Psoas muscle (tissue), 8 donors: Measurements from ENCODE around the gene POLN. TPM values are rescaled to one million over a fixed set of nuclear protein-coding genes. Genes with fewer than 3 reads are reported as not detected.
"Not testable (repeated sequence)": the region's sequence is repeated elsewhere in the genome, so short reads cannot be mapped to it uniquely, and the experiment has no call there.

Experiments used
- ATAC-seq, 4 donors: fragments of 200-7000 bp; cut with Tn5 transposase; one replicate each; pipeline ENCODE4 v1.9.1; 2020; ENCODE audit warnings: moderate library complexity in 3 of 4, mild to moderate bottlenecking in 2 of 4
- DNase-seq, 2 donors: peaks; one replicate each; pipeline ENCODE4 v3.0.0-alpha.2; 2020
- H3K27ac ChIP-seq: fragments of 200-600 bp; one replicate; pipeline ENCODE4 v1.8.0; 2022
- H3K27me3 ChIP-seq, 3 donors: fragments of 200-600 bp in 1 of 3; one replicate each; pipeline versions ENCODE4 v1.6.1 to v1.8.0; 2013 to 2022; ENCODE audit warnings: low read length in 2 of 3, mild to moderate bottlenecking in 2 of 3, moderate library complexity in 1 of 3; ENCODE audit not compliant: insufficient read depth in 3 of 3
- H3K36me3 ChIP-seq, 2 donors: fragments of 200-600 bp in 1 of 2; one replicate each; pipeline versions ENCODE4 v1.6.1 to v1.8.0; 2013 to 2022; ENCODE audit warnings: low read depth in 1 of 2, mild to moderate bottlenecking in 1 of 2, moderate library complexity in 1 of 2; ENCODE audit not compliant: insufficient read depth in 1 of 2
- H3K4me1 ChIP-seq: fragments of 200-600 bp; one replicate; pipeline ENCODE4 v1.8.0; 2022
- H3K4me3 ChIP-seq: fragments of 200-600 bp; one replicate; pipeline ENCODE4 v1.8.0; 2022; ENCODE audit warnings: mild to moderate bottlenecking
- H3K9me3 ChIP-seq: fragments of 200-600 bp; one replicate; pipeline ENCODE4 v1.8.0; 2022
- WGBS, 3 donors: extraction: QIAGEN DNeasy Blood & Tissue Kit; methylation state at CpG; one replicate each; pipeline versions ENCODE4 v1.1.6 to v1.1.7; 2013; 5-methylcytosine and 5-hydroxymethylcytosine counted together
- intact Hi-C, 2 donors: fragments of 100-400 bp; cut with DNase I; formaldehyde crosslinking; loops; one replicate each; pipeline versions ENCODE4 v1.11.0 to v1.14.2; 2022
- polyA plus RNA-seq, 3 donors: library from polyadenylated mRNA; stranded (reverse); fragments of 200-250 nt; gene quantifications; one replicate each; pipeline ENCODE4 v1.2.3, GENCODE V29; 2013
- total RNA-seq, 4 donors: library from RNA; stranded (reverse); fragmentation: NEBNext Ultra II Directional in 2 of 4; extraction: Animal tissue kit (Norgen Biotek cat#: 25700) in 2 of 4; gene quantifications; one replicate each; pipeline versions ENCODE4 v1.2.1 to v1.2.4, GENCODE V29; 2021 to 2023
- TF ChIP-seq, protein P1 (sequence below): fragments of 200-600 bp; IDR thresholded peaks from one replicate; pipeline ENCODE4 v1.8.0; 2022; ENCODE audit warnings: antibody characterized with exemption
- donor health status: healthy with polysubstance abuse.
- donor health status: DM: no; HTN: no; CAD: no; lungs with moderate emphysema.
- donor health status: Bipolar disorder and iron deficiency.
- donor health status: healthy.
- donor health status: DM: yes; HTN: yes; CAD: no.
- donor health status: DM: no; HTN: no; CAD: no.
- donor health status: DM: no; HTN: no; CAD: no.
- donor health status: DM: yes; HTN: yes; CAD: no.

Gene POLN
- total and polyA plus RNA-seq, 7 donors: 0.44 to 3.0 (median 0.95) TPM

DNA sequence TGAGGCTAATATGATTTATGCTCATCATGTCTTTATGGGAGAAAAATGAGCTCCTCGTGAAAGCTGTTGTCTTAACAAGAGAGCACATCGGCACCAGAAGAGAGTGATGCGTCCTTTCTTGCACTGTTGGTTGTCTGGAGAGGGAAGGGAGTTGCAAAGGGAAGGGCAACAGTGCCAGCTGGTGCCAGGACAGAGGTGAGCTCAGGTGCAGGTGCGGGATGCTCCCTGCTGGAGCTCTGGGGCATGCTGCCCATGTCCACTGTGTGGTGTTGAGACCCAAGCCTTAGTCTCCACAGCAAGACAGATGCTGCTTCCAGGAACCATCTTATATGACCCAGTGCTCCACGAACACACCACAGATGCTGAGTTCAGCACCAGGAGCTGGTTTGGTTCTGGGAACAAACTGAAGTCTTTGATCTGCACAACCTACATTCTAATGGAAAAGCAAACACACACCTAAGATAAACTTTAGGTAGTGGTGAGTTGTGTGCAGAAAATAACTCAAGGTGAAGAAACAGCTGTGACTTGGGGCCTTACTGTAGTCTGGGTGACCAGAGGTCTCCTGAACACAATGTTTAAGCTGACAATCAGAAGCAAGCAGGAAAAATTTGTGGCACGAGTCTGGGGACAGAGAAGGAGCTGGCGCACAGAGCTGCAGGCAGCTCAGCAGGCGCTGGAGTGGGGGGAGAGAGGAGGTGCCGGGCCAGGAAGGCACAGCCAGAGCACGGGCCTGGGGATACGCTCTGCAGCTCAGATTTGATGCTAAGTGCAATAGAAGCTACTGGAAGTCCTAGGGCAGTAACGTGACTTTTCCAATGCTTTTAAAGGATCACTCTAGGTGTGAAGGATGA, 73.2 kb downstream of the POLN start:
- no peak for ATAC-seq
- 85 to 87% (median 86%) methylated on average over 12 of the region's 12 CpGs for WGBS, 3 donors
- TF ChIP-seq, protein P1, sequence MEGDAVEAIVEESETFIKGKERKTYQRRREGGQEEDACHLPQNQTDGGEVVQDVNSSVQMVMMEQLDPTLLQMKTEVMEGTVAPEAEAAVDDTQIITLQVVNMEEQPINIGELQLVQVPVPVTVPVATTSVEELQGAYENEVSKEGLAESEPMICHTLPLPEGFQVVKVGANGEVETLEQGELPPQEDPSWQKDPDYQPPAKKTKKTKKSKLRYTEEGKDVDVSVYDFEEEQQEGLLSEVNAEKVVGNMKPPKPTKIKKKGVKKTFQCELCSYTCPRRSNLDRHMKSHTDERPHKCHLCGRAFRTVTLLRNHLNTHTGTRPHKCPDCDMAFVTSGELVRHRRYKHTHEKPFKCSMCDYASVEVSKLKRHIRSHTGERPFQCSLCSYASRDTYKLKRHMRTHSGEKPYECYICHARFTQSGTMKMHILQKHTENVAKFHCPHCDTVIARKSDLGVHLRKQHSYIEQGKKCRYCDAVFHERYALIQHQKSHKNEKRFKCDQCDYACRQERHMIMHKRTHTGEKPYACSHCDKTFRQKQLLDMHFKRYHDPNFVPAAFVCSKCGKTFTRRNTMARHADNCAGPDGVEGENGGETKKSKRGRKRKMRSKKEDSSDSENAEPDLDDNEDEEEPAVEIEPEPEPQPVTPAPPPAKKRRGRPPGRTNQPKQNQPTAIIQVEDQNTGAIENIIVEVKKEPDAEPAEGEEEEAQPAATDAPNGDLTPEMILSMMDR: no peak
- DNase-seq: no peak
- H3K27ac ChIP-seq: no peak overlapping the region
- H3K27me3 ChIP-seq: no peaks in the 10 kb centered on the region
- no peaks in the 10 kb centered on the region for H3K9me3 ChIP-seq
- H3K4me3 ChIP-seq: no peak overlapping the region
- intact Hi-C loops: no loop called here
- H3K4me1 ChIP-seq: no peaks in the 10 kb centered on the region
- H3K36me3 ChIP-seq: no peaks in the 10 kb centered on the region

DNA sequence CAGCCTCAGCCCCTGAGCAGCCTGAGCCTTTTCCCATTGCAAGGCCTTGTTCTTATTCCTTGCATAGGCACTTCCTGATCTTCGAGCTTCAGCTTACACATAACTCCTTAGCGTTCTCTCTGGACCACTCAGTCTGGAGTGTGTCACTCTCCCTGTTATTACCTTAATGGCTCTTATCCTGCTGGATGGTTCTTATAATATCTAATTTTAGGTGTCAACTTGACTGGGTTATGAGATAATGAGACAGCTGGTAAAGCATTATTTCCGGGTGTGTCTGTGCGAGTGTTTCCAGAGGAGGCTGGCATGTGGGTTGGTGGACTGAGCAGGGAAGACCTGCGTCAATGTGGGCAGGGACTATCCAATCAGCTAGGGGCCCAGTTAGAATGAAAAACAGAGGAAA, 75.7 kb downstream of the POLN start:
- H3K36me3 ChIP-seq: no peaks in the 10 kb centered on the region
- TF ChIP-seq, protein P1: no peak
- ATAC-seq: no peak

DNA sequence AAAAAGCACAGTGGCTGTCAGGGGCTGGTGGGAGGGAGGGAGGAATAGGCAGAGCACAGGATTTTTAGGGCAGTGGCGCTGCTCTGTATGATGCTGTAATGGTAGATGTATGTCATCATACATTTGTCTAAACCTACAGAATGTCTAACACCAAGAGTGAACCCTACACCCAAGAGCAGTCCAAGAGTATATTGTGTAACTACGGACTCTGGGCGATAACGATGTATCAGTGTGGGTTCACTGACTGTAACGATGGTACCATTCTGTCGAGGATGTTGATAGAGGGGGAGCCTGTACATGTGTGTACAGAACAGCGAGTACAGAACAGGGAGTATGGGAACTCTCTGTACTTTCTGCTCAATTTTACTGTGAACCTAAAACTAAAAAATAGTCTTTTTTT, 76.5 kb downstream of the POLN start:
- DNase-seq: no peak
- no peak overlapping the region for H3K27ac ChIP-seq
- no peaks in the 10 kb centered on the region for H3K27me3 ChIP-seq
- no peaks in the 10 kb centered on the region for H3K4me1 ChIP-seq
- TF ChIP-seq, protein P1: no peak
- H3K9me3 ChIP-seq: no peaks in the 10 kb centered on the region
- no peak for ATAC-seq
- no peaks in the 10 kb centered on the region for H3K36me3 ChIP-seq
- intact Hi-C loops: no loop called here
- no peak overlapping the region for H3K4me3 ChIP-seq
- WGBS, 3 donors: 94 to 98% (median 97%) methylated on average over 7 of the region's 7 CpGs

More for the DNA sequence above, 75.7 kb downstream of the POLN start:
- H3K9me3 ChIP-seq: no peaks in the 10 kb centered on the region
- no peak for DNase-seq
- H3K4me1 ChIP-seq: no peaks in the 10 kb centered on the region
- WGBS, 3 donors: 79 to 83% (median 81%) methylated on average over 5 of the region's 5 CpGs
- no peaks in the 10 kb centered on the region for H3K27me3 ChIP-seq
- H3K27ac ChIP-seq: no peak overlapping the region
- no peak overlapping the region for H3K4me3 ChIP-seq
- intact Hi-C loops: no loop called here

DNA sequence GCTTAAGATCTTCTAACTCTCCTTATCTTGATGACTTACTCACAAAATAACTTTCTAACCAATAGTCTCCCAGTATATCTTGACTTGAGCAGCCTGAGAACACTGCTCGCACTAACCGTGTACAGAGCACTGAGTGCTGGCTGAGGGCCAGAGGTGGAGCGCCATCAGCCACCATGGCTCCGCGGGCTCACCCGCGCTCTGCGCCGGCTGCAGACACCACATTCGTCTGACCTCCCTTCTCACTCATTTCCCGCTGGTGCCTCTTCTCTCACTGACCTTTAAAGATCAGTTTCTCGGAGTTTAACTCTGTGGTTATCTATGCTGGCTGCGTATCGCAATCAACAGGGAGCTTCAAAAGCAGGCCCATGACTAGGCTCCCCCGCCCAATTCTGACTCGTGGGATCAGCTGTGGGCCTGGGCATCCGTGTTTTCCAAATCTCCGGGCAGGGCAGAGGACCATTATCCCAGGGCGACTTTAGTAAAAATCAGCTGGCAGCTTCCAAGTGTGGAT, 78.6 kb downstream of the POLN start:
- no peaks in the 10 kb centered on the region for H3K36me3 ChIP-seq
- ATAC-seq: no peak
- no peak overlapping the region for H3K27ac ChIP-seq
- DNase-seq: no peak
- TF ChIP-seq, protein P1: no peak
- H3K9me3 ChIP-seq: no peaks in the 10 kb centered on the region
- H3K27me3 ChIP-seq: no peaks in the 10 kb centered on the region
- intact Hi-C loops: no loop called here
- H3K4me1 ChIP-seq: no peaks in the 10 kb centered on the region
- no peak overlapping the region for H3K4me3 ChIP-seq
- 83 to 84% (median 83%) methylated on average over 19 of the region's 19 CpGs for WGBS, 3 donors

DNA sequence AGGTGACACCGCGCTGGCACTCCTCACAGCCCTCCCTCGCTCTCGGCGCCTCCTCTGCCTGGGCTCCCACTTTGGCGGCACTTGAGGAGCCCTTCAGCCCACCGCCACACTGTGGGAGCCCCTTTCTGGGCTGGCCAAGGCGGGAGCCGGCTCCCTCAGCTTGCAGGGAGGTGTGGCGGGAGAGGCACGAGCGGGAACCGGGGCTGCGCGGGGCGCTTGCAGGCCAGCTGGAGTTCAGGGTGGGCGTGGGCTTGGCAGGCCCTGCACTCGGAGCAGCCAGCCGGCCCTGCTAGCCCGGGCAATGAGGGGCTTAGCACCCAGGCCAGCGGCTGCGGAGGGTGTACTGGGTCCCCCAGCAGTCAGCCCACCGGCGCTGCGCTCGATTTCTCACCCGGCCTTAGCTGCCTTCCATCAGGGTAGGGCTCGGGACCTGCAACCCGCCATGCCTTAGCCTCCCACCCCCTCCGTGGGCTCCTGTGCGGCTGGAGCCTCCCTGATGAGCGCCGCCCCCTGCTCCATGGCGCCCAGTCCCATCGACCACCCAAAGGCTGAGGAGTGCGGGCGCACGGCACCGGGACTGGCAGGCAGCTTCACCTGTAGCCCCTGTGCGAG, 80.7 kb downstream of the POLN start:
- intact Hi-C loops, H3K27me3 ChIP-seq, DNase-seq, H3K9me3 ChIP-seq, H3K27ac ChIP-seq, H3K4me1 ChIP-seq, H3K36me3 ChIP-seq, H3K4me3 ChIP-seq, ATAC-seq: not testable (repeated sequence)
- WGBS, 3 donors: 94 to 95% (median 94%) methylated on average over 33 to 40 of the region's 40 CpGs
